Gastroesophageal sphincter (tissue), 2 donors: Measurements from ENCODE around the gene RPTOR.

ENCODE experiments used
- POLR2A ChIP-seq, 2 donors: fragments of 450-650 bp; IDR thresholded peaks; one replicate each; pipeline ENCODE4 v1.6.1; 2017; ENCODE audit warnings: antibody characterized with exemption in 2 of 2, mild to moderate bottlenecking in 2 of 2, moderate library complexity in 1 of 2
- POLR2AphosphoS5 ChIP-seq: sonication (generic); formaldehyde crosslinking; IDR thresholded peaks from one replicate; pipeline ENCODE4 v1.6.1; 2017; ENCODE audit warnings: antibody characterized with exemption

GRCh38 chr17:80843741-80844156 lies 299.1 kb downstream of the RPTOR start:
- TF ChIP-seq POLR2A (IDR thresholded peaks at IDR 0.05) (no peak), POLR2AphosphoS5 (no peak)
